HepG2 (cell line): ENCODE results near the gene PRRC2A. TPM values are rescaled to one million over a fixed set of nuclear protein-coding genes. Genes with fewer than 3 reads are reported as not detected.

Source experiments
- ATF7-NPFF ChIP-seq: sonication (generic); formaldehyde crosslinking; IDR thresholded peaks from 2 replicates; pipeline ENCODE4 v1.8.1; 2023; ENCODE audit warnings: mild to moderate bottlenecking, low read depth, missing genetic modification reagents, moderate library complexity
- CBX5 ChIP-seq: sonication (generic); formaldehyde crosslinking; IDR thresholded peaks from 2 replicates; pipeline ENCODE4 v1.4.0; 2020; ENCODE audit warnings: missing genetic modification reagents, borderline replicate concordance
- CEBPG ChIP-seq: IDR thresholded peaks from 2 replicates; pipeline ENCODE4 v1.6.1; 2016
- EP300 ChIP-seq, 3 experiments: sonication (generic) in 1 of 3; formaldehyde crosslinking in 1 of 3; IDR thresholded peaks; 2 replicates each; pipeline versions ENCODE4 v1.5.1 to v1.6.1; 2011 to 2020; ENCODE audit warnings: low read depth in 2 of 3, low read length in 2 of 3, borderline replicate concordance in 1 of 3, improper control_type of control experiment in 1 of 3, mild to moderate bottlenecking in 1 of 3, missing genetic modification reagents in 1 of 3, moderate library complexity in 1 of 3
- FOXC1 ChIP-seq: sonication (generic); formaldehyde crosslinking; IDR thresholded peaks from 2 replicates; pipeline ENCODE4 v1.8.0; 2022; ENCODE audit warnings: mild to moderate bottlenecking, missing genetic modification reagents, borderline replicate concordance
- HCFC1 ChIP-seq: fragments of 150-350 bp; IDR thresholded peaks from 2 replicates; pipeline ENCODE4 v1.6.1; 2014; ENCODE audit warnings: low read depth, low read length
- MED1 ChIP-seq: sonication (generic); formaldehyde crosslinking; IDR thresholded peaks from 2 replicates; pipeline ENCODE4 v1.4.0; 2020; ENCODE audit warnings: missing genetic modification reagents
- MXD4 ChIP-seq: IDR thresholded peaks from 2 replicates; pipeline ENCODE4 v1.6.1; 2016; ENCODE audit warnings: mild to moderate bottlenecking, missing biosample characterization, missing genetic modification reagents
- NKX3-1 ChIP-seq: sonication (generic); formaldehyde crosslinking; IDR thresholded peaks from 2 replicates; pipeline ENCODE4 v1.5.0; 2020; ENCODE audit warnings: missing genetic modification reagents
- RARA ChIP-seq: IDR thresholded peaks from 2 replicates; pipeline ENCODE4 v1.6.1; 2016; ENCODE audit warnings: missing genetic modification reagents, missing compliant biosample characterization
- RBFOX2 ChIP-seq: fragments of 200-400 bp; formaldehyde crosslinking; IDR thresholded peaks from 2 replicates; pipeline ENCODE4 v1.6.1; 2017; ENCODE audit warnings: low read depth, mild to moderate bottlenecking, low read length
- SP140L ChIP-seq: sonication (generic); formaldehyde crosslinking; IDR thresholded peaks from 2 replicates; pipeline ENCODE4 v1.4.0; 2020; ENCODE audit warnings: missing genetic modification reagents, borderline replicate concordance
- SP5 ChIP-seq: IDR thresholded peaks from 2 replicates; pipeline ENCODE4 v1.6.1; 2016; ENCODE audit warnings: low read depth, borderline replicate concordance
- ZNF263 ChIP-seq: sonication (generic); formaldehyde crosslinking; IDR thresholded peaks from 2 replicates; pipeline ENCODE4 v1.4.0; 2020; ENCODE audit warnings: missing genetic modification reagents
- ZNF431 ChIP-seq: sonication (generic); formaldehyde crosslinking; IDR thresholded peaks from 2 replicates; pipeline ENCODE4 v1.9.0; 2022; ENCODE audit warnings: missing genetic modification reagents, low read depth, mild to moderate bottlenecking, borderline replicate concordance
- ZNF776 ChIP-seq: sonication (generic); formaldehyde crosslinking; IDR thresholded peaks from 2 replicates; pipeline ENCODE4 v1.4.0; 2020; ENCODE audit warnings: mild to moderate bottlenecking, missing genetic modification reagents
- polyA plus RNA-seq, 8 experiments: library from polyadenylated mRNA; depleted of rRNA in 3 of 8; stranded (reverse) in 7 of 8; unstranded in 1 of 8; fragments of >200 nt; fragmentation: Illumina TruSeq in 4 of 8; extraction: Trizol in 4 of 8; gene quantifications; 2 replicates each; pipeline versions ENCODE4 v1.2.1 to v1.2.3, GENCODE V29; 2011 to 2016; ENCODE audit warnings: low read depth in 4 of 8, missing spikeins in 1 of 8, mixed read lengths in 1 of 8; ENCODE audit not compliant: insufficient read depth in 1 of 8
- total RNA-seq, 5 experiments: library from RNA; depleted of rRNA; stranded (reverse); fragments of >200 nt; fragmentation: Illumina TruSeq; extraction: Trizol; gene quantifications; 2 replicates each; pipeline ENCODE4 v1.2.3, GENCODE V29; 2016; ENCODE audit warnings: low read depth in 1 of 5
- TF ChIP-seq, protein P1 (sequence below), 2 experiments: sonication (generic) in 1 of 2; formaldehyde crosslinking in 1 of 2; IDR thresholded peaks; 2 replicates each; pipeline versions ENCODE4 v1.4.0 to v1.6.1; 2016 to 2020; ENCODE audit warnings: borderline replicate concordance in 1 of 2, low read depth in 1 of 2, mild to moderate bottlenecking in 1 of 2, missing genetic modification reagents in 1 of 2
- TF ChIP-seq, protein P2 (sequence below): sonication (generic); formaldehyde crosslinking; conservative IDR thresholded peaks from 2 replicates; pipeline ENCODE4 v1.4.0; 2020; ENCODE audit warnings: missing genetic modification reagents
- TF ChIP-seq, protein P3 (sequence below): sonication (generic); formaldehyde crosslinking; IDR thresholded peaks from 2 replicates; pipeline ENCODE4 v1.8.0; 2023; ENCODE audit warnings: mild to moderate bottlenecking, missing genetic modification reagents

The PRRC2A gene
- total and polyA plus RNA-seq, 2 of the 13 experiments (the other 11 are each of a cell fraction or from before 2014, with no cell fraction given) = 38.9 to 47.4 TPM

DNA sequence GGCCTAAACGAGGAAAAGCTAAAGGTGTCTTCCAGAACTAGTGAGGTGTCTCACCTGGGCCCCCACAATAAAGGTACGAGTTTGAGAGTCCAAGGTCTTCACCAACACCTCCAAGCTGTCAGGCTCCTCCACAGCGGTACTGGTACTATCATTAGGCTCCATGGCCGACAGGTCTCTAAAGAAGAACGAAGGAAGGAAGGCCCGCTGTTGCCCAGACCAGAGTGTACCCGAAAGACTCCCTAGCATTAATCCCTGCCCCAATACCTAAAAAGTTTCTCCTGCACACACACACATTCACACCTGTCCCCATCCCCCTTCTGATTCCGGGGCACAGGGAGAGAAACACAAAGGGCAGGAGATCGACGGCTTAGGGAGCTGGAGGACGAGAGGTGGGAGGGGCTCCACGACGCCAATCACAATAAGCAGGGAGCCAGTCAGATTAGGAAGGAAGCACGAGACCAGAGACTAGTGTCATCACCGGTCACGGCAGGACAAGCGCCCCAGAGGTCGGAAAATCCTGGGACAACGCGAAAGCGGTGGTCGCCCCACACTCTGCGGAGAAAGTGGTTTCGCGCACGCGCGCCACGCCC lies 31.2 kb downstream of the PRRC2A start (continued):
- TF ChIP-seq, protein P1, sequence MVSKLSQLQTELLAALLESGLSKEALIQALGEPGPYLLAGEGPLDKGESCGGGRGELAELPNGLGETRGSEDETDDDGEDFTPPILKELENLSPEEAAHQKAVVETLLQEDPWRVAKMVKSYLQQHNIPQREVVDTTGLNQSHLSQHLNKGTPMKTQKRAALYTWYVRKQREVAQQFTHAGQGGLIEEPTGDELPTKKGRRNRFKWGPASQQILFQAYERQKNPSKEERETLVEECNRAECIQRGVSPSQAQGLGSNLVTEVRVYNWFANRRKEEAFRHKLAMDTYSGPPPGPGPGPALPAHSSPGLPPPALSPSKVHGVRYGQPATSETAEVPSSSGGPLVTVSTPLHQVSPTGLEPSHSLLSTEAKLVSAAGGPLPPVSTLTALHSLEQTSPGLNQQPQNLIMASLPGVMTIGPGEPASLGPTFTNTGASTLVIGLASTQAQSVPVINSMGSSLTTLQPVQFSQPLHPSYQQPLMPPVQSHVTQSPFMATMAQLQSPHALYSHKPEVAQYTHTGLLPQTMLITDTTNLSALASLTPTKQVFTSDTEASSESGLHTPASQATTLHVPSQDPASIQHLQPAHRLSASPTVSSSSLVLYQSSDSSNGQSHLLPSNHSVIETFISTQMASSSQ (IDR thresholded peaks at IDR 0.05; ENCODE audit: low read depth) = no peak
- TF ChIP-seq, protein P1 (CRISPR knock-in tag; IDR thresholded peaks at IDR 0.05; ENCODE audit: borderline replicate concordance) = no peak
- 0 out of 2 replicates have a peak, but pooled peaks have one; percentile 15 for TF ChIP-seq SP140L (CRISPR knock-in tag)
- TF ChIP-seq ZNF776 (CRISPR knock-in tag) = peak; percentile 1; the same call in 1 of the 2 replicates
- TF ChIP-seq SP5 (CRISPR knock-in tag) = peak; percentile 76; the same call in 1 of the 2 replicates
- TF ChIP-seq HCFC1 = peak; percentile 0; the same call in 1 of the 2 replicates
- TF ChIP-seq ATF7-NPFF (CRISPR knock-in tag) = 0 out of 2 replicates have a peak, but pooled peaks have one; percentile 49
- peak; percentile 38; the same call in 1 of the 2 replicates for TF ChIP-seq RARA (CRISPR knock-in tag)
- no peak for TF ChIP-seq ZNF431 (CRISPR knock-in tag)
- no peak; the same call in 1 of the 2 replicates for TF ChIP-seq MED1 (CRISPR knock-in tag)
- TF ChIP-seq EP300 (IDR thresholded peaks at IDR 0.05; ENCODE audit: low read depth in 2 of 2, low read length in 2 of 2) = 0 out of 4 replicates have a peak, but pooled peaks of 1 of the 2 experiments have one; percentile 9
- TF ChIP-seq EP300 (CRISPR knock-in tag; IDR thresholded peaks at IDR 0.05; ENCODE audit: borderline replicate concordance) = no peak
- TF ChIP-seq CBX5 (CRISPR knock-in tag) = peak; percentile 15
- TF ChIP-seq, protein P2, sequence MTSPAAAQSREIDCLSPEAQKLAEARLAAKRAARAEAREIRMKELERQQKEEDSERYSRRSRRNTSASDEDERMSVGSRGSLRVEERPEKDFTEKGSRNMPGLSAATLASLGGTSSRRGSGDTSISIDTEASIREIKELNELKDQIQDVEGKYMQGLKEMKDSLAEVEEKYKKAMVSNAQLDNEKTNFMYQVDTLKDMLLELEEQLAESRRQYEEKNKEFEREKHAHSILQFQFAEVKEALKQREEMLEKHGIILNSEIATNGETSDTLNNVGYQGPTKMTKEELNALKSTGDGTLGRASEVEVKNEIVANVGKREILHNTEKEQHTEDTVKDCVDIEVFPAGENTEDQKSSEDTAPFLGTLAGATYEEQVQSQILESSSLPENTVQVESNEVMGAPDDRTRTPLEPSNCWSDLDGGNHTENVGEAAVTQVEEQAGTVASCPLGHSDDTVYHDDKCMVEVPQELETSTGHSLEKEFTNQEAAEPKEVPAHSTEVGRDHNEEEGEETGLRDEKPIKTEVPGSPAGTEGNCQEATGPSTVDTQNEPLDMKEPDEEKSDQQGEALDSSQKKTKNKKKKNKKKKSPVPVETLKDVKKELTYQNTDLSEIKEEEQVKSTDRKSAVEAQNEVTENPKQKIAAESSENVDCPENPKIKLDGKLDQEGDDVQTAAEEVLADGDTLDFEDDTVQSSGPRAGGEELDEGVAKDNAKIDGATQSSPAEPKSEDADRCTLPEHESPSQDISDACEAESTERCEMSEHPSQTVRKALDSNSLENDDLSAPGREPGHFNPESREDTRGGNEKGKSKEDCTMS = no peak
- no peak for TF ChIP-seq RBFOX2
- no peak for TF ChIP-seq ZNF263 (CRISPR knock-in tag)
- TF ChIP-seq, protein P3, sequence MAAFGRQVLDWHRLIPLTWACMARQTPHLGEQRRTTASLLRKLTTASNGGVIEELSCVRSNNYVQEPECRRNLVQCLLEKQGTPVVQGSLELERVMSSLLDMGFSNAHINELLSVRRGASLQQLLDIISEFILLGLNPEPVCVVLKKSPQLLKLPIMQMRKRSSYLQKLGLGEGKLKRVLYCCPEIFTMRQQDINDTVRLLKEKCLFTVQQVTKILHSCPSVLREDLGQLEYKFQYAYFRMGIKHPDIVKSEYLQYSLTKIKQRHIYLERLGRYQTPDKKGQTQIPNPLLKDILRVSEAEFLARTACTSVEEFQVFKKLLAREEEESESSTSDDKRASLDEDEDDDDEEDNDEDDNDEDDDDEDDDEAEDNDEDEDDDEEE (CRISPR knock-in tag) = no peak; the same call in 1 of the 2 replicates
- TF ChIP-seq NKX3-1 = no peak
- TF ChIP-seq FOXC1 (CRISPR knock-in tag) = peak; percentile 79; the same call in 1 of the 2 replicates
- peak; percentile 7; the same call in 1 of the 2 replicates for TF ChIP-seq MXD4 (CRISPR knock-in tag)
- peak; percentile 8; the same call in 1 of the 2 replicates for TF ChIP-seq CEBPG (CRISPR knock-in tag)
